Urinary bladder (tissue), 4 donors: ENCODE data around the gene TEK. TPM values are rescaled to one million over a fixed set of nuclear protein-coding genes. Genes with fewer than 3 reads are reported as not detected.
"Not testable (repeated sequence)": the region's sequence is repeated elsewhere in the genome, so short reads cannot be mapped to it uniquely, and the experiment has no call there.

Source experiments
- DNase-seq: peaks from one replicate; pipeline ENCODE4 v3.0.0-alpha.2; 2015; ENCODE audit errors: extremely low spot score
- H3K27ac ChIP-seq: one replicate; pipeline ENCODE4 v1.5.1; 2013; ENCODE audit warnings: low read depth, mild to moderate bottlenecking, moderate library complexity
- H3K36me3 ChIP-seq: one replicate; pipeline ENCODE4 v1.6.1; 2013; ENCODE audit warnings: mild to moderate bottlenecking, moderate library complexity; ENCODE audit not compliant: insufficient read depth
- H3K4me1 ChIP-seq: one replicate; pipeline ENCODE4 v1.6.1; 2013; ENCODE audit warnings: mild to moderate bottlenecking, moderate library complexity; ENCODE audit not compliant: insufficient read depth
- H3K4me3 ChIP-seq: one replicate; pipeline ENCODE4 v1.5.1; 2013; ENCODE audit warnings: low read depth, low read length
- WGBS: extraction: QIAGEN DNeasy Blood & Tissue Kit; methylation state at CpG from one replicate; pipeline ENCODE4 v1.1.7; 2013; 5-methylcytosine and 5-hydroxymethylcytosine counted together
- polyA plus RNA-seq: library from polyadenylated mRNA; stranded (reverse); fragments of 200-250 nt; gene quantifications from one replicate; pipeline ENCODE4 v1.2.3, GENCODE V29; 2013
- total RNA-seq: library from RNA; depleted of rRNA; stranded (reverse); fragments of >200 nt; gene quantifications from one replicate; pipeline ENCODE4 v1.2.3, GENCODE V29; 2014
- donor health status: healthy with polysubstance abuse.
- donor health status: healthy.

The TEK gene
- total and polyA plus RNA-seq, 2 donors: 11.2 to 36.5 TPM

GRCh38 chr9:27194401-27195091 lies 85.5 kb downstream of the TEK start:
- DNase-seq: no peak
- no peak overlapping the region for H3K4me3 ChIP-seq
- no peaks in the 10 kb centered on the region for H3K4me1 ChIP-seq
- 65% methylated on average over 5 of the region's 5 CpGs for WGBS
- H3K36me3 ChIP-seq: no peaks in the 10 kb centered on the region
- no peak overlapping the region for H3K27ac ChIP-seq

GRCh38 chr9:27195191-27195590 lies 86.2 kb downstream of the TEK start:
- Histone ChIP-seq H3K4me3 (no peak overlapping the region), H3K27ac (no peak overlapping the region), H3K36me3 (no peaks in the 10 kb centered on the region), H3K4me1 (no peaks in the 10 kb centered on the region)
- WGBS: 63% methylated on average over 3 of the region's 3 CpGs
- no peak for DNase-seq

GRCh38 chr9:27196383-27196782 lies 87.4 kb downstream of the TEK start:
- H3K4me1 ChIP-seq: no peaks in the 10 kb centered on the region
- H3K27ac ChIP-seq: no peak overlapping the region
- no peaks in the 10 kb centered on the region for H3K36me3 ChIP-seq
- no peak for DNase-seq
- 91% methylated on average over 3 of the region's 3 CpGs for WGBS
- H3K4me3 ChIP-seq: no peak overlapping the region

GRCh38 chr9:27198190-27198589 lies 89.2 kb downstream of the TEK start:
- DNase-seq: no peak
- H3K4me3 ChIP-seq: no peak overlapping the region
- H3K4me1 ChIP-seq: no peaks in the 10 kb centered on the region
- no peaks in the 10 kb centered on the region for H3K36me3 ChIP-seq
- H3K27ac ChIP-seq: no peak overlapping the region

DNA sequence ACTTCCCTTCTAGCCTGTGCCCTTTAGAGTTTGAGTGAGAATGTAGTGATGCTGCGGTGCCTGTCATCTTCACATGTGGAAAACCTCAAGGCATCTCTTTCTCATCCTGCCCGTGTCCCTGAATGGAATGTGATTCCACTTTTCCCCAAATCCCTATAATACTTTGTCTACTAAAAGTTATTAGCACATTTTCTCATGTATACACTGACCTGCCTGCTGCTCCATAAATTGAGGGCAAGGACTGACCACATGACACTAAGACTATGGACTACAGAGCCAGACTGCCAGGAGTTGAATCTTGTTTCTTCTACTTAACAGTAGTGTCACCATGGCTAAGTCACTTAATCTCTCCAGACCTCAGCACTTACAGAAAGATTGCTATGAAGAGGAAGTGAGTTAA lies 93.0 kb downstream of the TEK start:
- DNase-seq: no peak
- H3K36me3 ChIP-seq: no peaks in the 10 kb centered on the region
- no peaks in the 10 kb centered on the region for H3K4me1 ChIP-seq
- H3K27ac ChIP-seq: no peak overlapping the region
- 51% methylated on average over 2 of the region's 2 CpGs for WGBS
- no peak overlapping the region for H3K4me3 ChIP-seq

GRCh38 chr9:27203783-27204182 lies 94.8 kb downstream of the TEK start:
- no peak for DNase-seq
- H3K4me1 ChIP-seq: no peaks in the 10 kb centered on the region
- H3K27ac ChIP-seq: no peak overlapping the region
- no peaks in the 10 kb centered on the region for H3K36me3 ChIP-seq
- WGBS: 69% methylated on average over 3 of the region's 3 CpGs
- H3K4me3 ChIP-seq: no peak overlapping the region

DNA sequence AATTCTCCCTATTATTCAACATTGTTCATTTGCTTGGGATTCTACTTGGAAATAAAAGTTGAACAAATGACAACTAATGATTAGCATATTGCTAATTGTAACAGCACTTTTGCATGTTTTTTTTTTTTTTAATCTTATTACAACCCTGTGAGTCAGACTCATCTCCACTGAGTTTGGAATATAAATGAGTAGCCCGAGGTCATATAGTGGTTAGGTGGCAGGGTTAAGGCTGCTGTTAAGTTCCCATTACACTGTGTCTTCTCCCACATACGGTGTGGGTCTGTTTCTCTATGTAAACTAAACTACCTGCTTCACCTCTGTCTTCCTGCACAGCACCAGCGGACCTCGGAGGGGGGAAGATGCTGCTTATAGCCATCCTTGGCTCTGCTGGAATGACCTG lies 95.6 kb downstream of the TEK start:
- Histone ChIP-seq H3K4me3 (no peak overlapping the region), H3K36me3 (no peaks in the 10 kb centered on the region), H3K27ac (no peak overlapping the region), H3K4me1 (no peaks in the 10 kb centered on the region)
- no peak for DNase-seq
- 90% methylated on average over 4 of the region's 4 CpGs for WGBS

- no peak overlapping the region for H3K27ac ChIP-seq
- WGBS: 86% methylated on average over 2 of the region's 2 CpGs
- no peaks in the 10 kb centered on the region for H3K4me1 ChIP-seq
- no peaks in the 10 kb centered on the region for H3K36me3 ChIP-seq
- no peak for DNase-seq
- H3K4me3 ChIP-seq: no peak overlapping the region
Observed at GRCh38 chr9:27205198-27205597, 96.2 kb downstream of the TEK start.

- no peak overlapping the region for H3K27ac ChIP-seq
- H3K36me3 ChIP-seq: no peaks in the 10 kb centered on the region
- 91% methylated on average over 7 of the region's 7 CpGs for WGBS
- no peaks in the 10 kb centered on the region for H3K4me1 ChIP-seq
- DNase-seq: no peak
- no peak overlapping the region for H3K4me3 ChIP-seq
Observed at GRCh38 chr9:27206041-27206440, 97.0 kb downstream of the TEK start.

DNA sequence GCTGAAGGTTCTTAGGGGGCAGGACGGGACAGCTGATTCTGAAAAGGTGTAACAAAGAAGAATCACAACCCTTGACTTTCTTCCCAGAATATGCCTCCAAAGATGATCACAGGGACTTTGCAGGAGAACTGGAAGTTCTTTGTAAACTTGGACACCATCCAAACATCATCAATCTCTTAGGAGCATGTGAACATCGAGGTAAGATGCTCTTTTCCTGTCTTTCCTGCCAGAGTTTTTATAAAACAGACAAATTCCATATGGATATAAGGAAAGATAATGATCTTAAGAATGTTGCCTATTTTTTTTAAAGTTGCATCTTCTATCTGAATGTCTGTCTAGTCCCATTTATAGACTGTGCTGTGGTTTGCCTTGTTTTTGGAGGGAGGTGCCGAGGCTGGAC lies 100.0 kb downstream of the TEK start:
- Histone ChIP-seq H3K36me3 (no peaks in the 10 kb centered on the region), H3K27ac (no peak overlapping the region), H3K4me3 (no peak overlapping the region), H3K4me1 (no peaks in the 10 kb centered on the region)
- 52% methylated on average over 3 of the region's 3 CpGs for WGBS
- peak; percentile 21 for DNase-seq

- H3K4me3 ChIP-seq: no peak overlapping the region
- no peaks in the 10 kb centered on the region for H3K36me3 ChIP-seq
- 95% methylated on average over 7 of the region's 7 CpGs for WGBS
- DNase-seq: no peak
- no peak overlapping the region for H3K27ac ChIP-seq
- no peaks in the 10 kb centered on the region for H3K4me1 ChIP-seq
Observed at GRCh38 chr9:27210588-27210987, 101.6 kb downstream of the TEK start.

GRCh38 chr9:27212191-27212590 lies 103.2 kb downstream of the TEK start:
- H3K36me3 ChIP-seq: no peaks in the 10 kb centered on the region
- no peak overlapping the region for H3K4me3 ChIP-seq
- H3K27ac ChIP-seq: no peak overlapping the region
- WGBS: 59% methylated on average over 4 of the region's 4 CpGs
- no peak for DNase-seq
- H3K4me1 ChIP-seq: no peaks in the 10 kb centered on the region

DNA sequence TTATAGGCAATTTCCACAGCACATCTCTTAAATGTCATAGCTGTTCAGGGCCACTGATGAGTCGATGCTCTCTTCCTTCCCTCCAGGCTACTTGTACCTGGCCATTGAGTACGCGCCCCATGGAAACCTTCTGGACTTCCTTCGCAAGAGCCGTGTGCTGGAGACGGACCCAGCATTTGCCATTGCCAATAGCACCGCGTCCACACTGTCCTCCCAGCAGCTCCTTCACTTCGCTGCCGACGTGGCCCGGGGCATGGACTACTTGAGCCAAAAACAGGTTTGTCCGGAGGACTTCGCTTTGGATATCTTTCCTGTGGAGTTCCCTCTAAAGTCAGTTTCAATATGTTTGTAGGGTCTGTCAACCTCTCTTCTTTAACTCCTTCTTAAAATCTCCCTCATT lies 103.6 kb downstream of the TEK start:
- Histone ChIP-seq H3K36me3 (no peaks in the 10 kb centered on the region), H3K4me3 (no peak overlapping the region), H3K27ac (no peak overlapping the region), H3K4me1 (no peaks in the 10 kb centered on the region)
- no peak for DNase-seq
- 96% methylated on average over 14 of the region's 14 CpGs for WGBS

GRCh38 chr9:27227192-27227591 lies 118.2 kb downstream of the TEK start:
- no peaks in the 10 kb centered on the region for H3K36me3 ChIP-seq

DNA sequence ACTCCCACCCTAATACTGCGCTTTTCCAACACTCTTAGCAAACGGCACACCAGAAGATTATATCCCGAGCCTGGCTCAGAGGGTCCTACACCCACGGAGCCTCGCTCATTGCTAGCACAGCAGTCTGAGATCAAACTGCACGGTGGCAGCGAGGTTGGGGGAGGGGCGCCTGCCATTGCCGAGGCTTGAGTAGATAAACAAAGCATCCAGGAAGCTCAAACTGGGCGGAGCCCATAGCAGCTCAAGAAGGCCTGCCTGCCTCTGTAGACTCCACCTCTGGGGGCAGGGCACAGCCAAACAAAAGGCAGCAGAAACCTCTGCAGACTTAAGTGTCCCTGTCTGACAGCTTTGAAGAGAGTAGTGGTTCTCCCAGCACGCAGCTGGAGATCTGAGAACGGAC lies 130.6 kb downstream of the TEK start:
- H3K27ac ChIP-seq, H3K36me3 ChIP-seq, DNase-seq, H3K4me1 ChIP-seq, H3K4me3 ChIP-seq: not testable (repeated sequence)
- WGBS: 80% methylated on average over 12 of the region's 12 CpGs

More at GRCh38 chr9:27227192-27227591, 118.2 kb downstream of the TEK start:
- 95% methylated on average over 4 of the region's 4 CpGs for WGBS
- no peak overlapping the region for H3K4me3 ChIP-seq
- no peaks in the 10 kb centered on the region for H3K4me1 ChIP-seq
- H3K27ac ChIP-seq: no peak overlapping the region
- DNase-seq: no peak
